ENCODE results near the gene BOC.
A peak's percentile ranks its signal among the peaks of the same experiment; 100 is the strongest.

Gene BOC

DNA sequence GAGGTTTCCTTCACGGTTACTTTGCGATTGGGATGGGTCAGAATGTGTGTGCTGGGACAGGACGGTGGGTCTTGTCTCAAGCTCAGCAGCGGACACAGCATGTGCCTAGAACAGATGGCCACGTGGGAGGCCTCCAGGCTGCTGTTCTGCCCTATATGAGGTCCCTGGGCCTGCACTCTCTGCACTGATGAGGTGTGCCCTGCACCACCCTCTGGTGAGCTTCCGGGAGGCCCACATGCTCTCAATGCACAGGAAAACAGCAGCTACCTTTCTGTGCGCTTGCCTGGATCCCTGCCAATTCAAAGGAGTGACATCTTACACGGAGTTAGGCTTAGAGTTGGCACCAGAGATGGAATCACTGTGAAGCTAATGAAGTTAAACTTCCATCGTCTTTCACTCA, 59.8 kb downstream of the BOC start:
- DNase-seq = peak; percentile 35

DNA sequence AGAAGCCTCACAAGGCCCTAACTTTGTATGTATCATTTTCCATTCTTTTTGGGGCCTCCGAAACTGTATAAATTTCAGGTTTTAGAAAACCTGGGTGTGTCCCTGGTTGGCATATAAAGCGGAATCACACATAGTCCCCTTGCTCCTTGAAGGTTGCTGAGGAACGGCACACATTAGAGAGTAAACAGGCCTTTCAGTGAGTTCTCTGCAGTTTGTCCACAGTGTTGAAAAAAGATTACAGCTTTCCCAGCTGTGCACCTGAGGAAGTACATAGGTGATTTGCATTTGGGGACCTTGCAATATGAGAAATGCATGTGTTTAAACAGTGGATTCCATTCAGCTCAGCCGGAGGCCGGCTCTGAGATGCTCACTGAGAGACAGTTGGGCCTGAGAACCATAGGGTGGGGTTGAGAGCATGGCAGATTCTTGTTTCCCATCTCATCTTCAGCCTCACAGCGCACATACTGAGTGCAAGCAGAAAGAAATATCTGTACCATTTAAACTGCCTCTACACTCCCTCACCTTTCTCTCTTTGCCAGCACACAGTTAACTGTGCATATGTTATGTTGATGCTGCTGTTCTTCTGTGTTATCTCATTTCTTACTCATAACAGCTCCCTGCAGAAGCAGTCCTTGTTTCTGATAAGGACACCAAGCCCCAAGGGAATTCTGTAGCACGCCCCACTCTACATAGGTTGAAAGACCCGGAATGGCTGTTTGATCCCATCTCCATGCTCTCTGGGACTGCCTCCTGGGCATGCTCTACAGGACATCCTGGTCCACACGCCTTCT, 60.4 kb downstream of the BOC start:
- peak; percentile 58 for DNase-seq

DNA sequence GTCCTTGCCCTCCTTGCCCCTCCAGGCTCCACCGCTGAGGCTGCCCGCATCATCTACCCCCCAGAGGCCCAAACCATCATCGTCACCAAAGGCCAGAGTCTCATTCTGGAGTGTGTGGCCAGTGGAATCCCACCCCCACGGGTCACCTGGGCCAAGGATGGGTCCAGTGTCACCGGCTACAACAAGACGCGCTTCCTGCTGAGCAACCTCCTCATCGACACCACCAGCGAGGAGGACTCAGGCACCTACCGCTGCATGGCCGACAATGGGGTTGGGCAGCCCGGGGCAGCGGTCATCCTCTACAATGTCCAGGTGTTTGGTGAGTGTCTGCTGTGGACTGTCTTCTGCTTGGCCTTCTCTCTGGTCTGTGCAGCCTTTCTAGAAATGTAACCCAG, 61.0 kb downstream of the BOC start:
- no peak for DNase-seq

DNA sequence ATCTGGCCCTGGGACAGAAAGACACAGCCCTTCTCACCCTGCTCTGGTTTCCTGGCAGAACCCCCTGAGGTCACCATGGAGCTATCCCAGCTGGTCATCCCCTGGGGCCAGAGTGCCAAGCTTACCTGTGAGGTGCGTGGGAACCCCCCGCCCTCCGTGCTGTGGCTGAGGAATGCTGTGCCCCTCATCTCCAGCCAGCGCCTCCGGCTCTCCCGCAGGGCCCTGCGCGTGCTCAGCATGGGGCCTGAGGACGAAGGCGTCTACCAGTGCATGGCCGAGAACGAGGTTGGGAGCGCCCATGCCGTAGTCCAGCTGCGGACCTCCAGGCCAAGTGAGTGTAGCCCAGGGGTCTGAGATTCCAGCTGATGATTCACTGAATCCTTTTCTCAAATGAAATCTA, 61.7 kb downstream of the BOC start:
- no peak for DNase-seq

DNA sequence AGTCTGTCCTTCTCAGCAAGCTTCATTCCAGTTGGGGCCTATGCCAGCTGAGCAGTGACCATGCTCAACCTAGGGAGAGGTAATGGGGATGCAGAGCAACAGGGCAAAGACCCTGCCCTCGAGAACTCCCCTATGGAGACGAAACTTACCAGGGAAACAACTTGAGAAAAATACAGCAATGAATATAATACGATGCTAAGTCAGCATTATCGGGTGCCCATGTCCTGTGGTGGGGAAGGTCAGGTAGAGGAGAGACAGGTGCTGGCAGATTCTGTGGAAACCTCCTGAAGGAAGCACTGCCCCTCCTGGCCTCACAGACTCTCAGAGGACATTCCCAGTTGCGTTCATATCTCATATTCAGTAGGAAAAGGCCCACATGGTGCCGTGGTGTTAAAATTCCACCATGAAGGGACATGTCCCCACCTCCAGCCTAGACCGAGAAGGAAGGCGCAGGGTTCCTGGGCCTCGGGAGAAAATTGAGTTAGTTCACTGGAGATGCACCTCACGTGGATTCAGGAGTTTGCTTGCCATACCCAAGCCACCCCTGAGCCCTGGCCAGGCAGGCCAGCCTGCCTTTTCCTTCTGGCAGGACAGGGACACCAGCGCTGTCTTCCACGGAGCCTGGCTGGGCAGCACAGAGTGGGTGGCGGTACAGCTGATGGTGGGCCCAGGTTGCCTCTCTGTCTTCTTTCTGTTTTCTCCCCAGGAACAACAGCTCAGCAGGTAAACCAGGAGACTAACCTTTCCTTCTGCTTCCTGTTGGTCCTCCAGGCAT, 62.4 kb downstream of the BOC start:
- DNase-seq = no peak

DNA sequence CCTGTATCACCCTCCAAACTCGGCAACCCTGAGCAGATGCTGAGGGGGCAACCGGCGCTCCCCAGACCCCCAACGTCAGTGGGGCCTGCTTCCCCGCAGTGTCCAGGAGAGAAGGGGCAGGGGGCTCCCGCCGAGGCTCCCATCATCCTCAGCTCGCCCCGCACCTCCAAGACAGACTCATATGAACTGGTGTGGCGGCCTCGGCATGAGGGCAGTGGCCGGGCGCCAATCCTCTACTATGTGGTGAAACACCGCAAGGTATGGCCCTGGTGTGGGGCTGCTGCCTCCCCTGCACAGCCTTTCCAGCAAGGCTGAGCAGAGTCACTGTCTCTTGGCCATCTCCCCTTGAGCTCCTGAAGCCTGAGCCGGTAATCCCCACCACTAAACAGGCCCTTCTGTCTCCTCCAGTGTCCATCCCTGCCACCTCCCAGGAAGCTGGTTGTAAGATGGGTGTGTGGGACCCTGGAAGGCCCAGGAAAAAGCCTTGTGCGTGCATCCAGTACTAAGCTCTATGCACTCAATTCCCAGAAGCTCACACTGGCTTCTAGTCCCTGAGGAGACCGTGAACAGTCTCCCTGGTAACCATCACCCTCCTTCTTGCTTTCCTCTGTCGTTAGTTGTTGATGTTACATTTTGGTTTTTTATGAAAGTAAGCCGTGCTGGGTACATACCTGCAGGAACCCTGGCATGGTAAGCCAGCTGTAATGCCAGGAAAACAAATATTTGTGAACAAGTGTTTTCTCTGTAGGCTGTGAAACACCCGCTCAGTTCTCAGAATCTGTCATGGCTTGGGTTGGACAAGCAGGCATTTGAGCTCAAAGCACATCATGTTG, 63.3 kb downstream of the BOC start:
- no peak for DNase-seq

DNA sequence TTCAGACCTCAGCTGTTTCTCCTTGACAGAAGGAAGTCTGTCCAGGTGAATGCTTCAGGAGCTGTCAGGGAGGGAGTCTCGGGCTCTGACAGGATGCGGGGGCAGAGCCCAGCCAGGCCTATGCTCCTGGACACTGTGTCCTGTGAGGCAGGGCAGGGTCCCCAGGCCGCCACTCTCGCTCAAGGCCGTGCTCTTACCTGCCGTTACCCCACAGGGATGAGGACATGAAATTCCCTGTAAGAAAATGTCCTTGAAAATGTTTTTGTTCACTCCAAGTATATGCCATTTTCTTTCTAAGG, 63.9 kb downstream of the BOC start:
- DNase-seq = no peak

DNA sequence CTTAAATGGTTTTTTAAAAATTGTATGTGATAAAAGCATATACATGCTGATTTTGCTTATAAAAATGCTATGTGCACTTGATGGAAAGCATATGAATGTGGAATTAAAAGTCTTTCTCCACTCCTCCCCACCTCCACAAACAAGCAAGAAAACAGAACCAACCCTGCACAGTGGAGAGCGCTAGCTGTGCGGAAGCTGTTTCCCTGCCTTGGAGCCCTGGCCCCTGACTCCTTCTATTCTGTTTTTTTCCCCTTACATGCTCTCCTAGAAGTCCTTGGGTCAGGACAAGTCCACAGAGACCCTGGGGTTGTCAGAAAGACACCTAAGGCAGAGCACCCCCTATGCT, 64.2 kb downstream of the BOC start:
- DNase-seq = no peak

DNA sequence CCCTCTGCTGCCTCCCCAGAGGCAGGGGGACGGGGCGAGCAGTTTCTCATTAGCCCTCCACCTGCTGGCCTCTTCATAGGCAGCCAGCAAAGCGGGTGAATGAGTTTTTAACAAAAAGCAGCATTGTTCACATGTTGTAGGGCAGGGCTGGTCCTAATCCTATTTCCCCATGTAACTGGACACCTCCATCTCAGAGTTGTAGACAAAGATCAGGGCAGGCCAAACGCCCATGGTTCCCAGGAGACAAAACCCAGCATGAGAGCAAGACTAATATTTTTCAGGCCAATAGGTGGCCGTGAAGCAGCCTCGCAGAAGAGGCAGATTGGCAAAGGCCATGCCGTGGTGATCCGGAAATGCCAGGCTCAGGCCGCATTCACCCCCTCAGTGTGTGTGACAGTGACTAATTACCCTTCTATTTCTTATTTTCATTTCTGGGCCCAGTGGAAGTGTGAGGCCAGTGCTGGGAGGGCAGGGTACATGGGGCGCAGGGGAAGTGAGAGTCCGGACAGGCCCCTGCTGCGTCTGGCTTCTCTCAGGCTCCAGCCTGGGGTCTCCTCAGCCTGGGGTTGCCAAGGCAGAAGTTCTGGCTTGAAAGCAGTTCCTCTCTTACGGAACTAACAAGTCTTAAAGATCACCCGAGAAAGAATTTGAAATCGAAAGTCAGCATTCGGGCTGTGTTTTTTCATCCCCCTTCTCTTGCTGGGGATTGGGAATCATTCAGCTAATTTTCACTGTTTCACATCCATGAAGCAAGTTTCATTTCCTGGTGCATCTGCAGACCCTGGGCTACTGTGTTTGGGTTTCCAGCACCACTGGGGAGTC, 64.8 kb downstream of the BOC start:
- DNase-seq = peak; percentile 94

DNA sequence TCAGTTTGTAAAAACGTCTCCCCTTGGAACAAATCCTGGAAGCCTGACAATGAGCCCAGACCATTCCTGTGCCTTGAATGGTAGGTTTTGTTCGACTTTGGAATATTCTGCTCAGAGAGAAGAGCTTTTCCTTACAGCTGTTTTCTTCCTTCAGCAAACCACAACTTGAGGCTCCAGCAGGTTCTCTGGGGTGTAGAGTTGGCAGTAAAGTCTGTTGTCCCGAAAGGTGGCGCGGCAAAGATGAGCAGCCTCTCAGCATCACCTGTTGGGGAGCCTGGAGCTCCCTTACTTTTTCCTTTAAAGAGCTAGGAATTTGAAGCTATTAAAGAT, 65.4 kb downstream of the BOC start:
- no peak for DNase-seq

DNA sequence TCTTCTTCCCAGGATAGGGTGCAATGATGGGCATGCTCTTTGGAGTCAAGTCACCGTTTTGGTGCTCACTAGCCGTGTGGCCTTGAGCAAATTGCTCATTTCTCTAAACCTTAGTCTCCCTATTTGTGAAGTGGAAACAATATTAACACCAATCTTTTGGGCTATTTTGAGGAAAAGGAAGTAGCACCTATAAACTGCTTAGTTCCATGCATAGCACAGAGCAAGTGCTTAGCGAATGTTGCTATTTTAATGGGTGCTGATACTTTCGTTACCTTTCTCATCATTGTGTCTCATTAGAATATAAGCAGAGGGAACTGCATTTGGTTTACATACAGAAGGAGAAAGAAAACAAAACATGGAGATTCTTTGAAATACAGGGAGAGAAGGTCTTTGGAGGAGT, 66.1 kb downstream of the BOC start:
- no peak for DNase-seq

DNA sequence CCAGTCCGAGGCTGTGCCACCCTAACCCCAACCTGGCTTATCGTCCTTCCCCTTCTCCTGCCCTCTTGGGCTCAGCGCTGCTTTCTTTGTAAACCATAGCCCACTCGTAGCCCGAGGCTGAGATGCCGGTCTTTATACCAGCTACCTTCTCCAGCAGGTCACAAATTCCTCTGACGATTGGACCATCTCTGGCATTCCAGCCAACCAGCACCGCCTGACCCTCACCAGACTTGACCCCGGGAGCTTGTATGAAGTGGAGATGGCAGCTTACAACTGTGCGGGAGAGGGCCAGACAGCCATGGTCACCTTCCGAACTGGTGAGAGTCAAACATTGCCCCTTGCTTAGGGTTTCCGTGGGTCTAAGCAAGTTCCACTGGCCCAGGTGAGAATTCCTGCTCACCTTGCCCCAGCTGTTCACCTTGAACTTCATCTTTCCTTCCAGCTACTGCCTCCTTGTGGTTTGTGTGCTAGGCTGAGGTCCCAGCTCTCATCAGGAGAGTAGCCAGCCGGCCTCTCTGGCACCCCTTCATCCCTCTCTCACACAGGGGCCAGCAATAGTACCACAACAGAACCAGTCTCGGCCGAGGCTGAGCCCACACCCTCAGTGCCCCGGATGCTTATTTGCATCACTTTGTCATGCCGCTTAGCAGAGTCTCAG, 66.7 kb downstream of the BOC start:
- DNase-seq = peak; percentile 17

DNA sequence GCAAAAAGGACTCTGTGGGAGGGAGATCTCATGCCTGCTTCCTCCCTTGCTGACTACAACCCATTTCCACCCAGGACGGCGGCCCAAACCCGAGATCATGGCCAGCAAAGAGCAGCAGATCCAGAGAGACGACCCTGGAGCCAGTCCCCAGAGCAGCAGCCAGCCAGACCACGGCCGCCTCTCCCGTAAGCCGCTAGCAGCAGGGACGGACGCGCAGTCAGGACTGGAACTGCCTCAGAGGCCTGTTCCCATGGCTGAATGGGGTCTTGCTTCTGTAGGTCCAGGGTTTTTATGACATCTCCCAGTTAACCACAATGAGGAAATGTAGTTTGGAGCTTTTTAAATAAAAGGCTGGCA, 67.2 kb downstream of the BOC start:
- no peak for DNase-seq

DNA sequence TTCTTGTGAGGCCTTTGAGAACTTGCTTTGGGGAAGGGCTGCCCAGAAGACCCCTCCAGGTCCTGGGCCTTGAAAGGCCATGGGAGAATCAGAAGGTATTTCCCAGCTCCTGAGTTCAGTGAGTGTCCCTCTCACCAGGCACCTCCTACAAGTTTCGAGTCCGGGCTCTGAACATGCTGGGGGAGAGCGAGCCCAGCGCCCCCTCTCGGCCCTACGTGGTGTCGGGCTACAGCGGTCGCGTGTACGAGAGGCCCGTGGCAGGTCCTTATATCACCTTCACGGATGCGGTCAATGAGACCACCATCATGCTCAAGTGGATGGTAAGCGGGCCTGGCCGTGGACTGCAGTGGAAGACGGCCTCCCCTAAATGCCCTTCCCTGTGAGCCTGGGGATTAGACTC, 68.3 kb downstream of the BOC start:
- DNase-seq = no peak

DNA sequence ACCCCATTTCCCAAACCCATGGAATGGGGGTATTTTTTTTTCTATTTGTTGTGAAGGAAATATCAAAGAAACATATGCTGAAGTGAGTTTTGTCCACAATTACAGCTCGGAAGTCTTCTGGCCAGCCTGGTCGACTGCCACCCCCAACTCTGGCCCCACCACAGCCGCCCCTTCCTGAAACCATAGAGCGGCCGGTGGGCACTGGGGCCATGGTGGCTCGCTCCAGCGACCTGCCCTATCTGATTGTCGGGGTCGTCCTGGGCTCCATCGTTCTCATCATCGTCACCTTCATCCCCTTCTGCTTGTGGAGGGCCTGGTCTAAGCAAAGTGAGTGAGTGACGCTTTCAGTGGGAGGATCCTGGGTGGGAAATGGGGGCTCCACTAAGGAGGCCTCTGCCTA, 71.9 kb downstream of the BOC start:
- DNase-seq = no peak

DNA sequence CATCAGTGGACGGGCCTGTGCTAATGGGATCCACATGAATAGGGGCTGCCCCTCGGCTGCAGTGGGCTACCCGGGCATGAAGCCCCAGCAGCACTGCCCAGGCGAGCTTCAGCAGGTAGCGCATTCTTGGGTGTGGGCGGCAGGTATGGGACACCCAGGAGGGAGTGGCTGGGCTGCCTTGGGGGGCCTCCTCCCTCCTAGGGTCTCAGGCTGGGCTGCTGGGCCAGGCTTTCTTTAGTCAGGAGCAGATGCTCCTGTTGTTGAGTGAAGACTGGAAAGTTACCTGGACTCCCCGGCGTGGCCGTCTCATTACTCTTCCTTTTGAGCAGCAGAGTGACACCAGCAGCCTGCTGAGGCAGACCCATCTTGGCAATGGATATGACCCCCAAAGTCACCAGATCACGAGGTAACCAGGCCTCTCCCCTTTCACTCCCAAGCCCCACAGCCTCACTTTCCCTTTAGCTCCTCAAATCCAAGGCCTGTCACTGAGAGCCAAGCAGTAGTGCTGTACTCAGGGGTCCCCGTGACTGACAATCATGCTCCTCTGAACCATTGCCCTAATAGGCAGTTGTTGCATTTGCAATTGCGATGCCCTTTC, 73.2 kb downstream of the BOC start:
- no peak for DNase-seq

DNA sequence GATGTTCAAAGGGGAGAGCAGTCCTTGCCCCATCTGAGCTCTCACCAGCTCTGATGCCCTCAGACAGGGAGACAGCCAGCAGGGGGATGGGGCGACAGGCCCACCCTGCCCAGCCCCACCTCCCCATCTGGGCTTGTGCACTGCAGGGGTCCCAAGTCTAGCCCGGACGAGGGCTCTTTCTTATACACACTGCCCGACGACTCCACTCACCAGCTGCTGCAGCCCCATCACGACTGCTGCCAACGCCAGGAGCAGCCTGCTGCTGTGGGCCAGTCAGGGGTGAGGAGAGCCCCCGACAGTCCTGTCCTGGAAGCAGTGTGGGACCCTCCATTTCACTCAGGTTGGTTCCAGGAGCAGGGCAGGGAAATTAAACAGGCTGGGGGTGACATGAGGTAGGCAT, 73.9 kb downstream of the BOC start:
- no peak for DNase-seq

DNA sequence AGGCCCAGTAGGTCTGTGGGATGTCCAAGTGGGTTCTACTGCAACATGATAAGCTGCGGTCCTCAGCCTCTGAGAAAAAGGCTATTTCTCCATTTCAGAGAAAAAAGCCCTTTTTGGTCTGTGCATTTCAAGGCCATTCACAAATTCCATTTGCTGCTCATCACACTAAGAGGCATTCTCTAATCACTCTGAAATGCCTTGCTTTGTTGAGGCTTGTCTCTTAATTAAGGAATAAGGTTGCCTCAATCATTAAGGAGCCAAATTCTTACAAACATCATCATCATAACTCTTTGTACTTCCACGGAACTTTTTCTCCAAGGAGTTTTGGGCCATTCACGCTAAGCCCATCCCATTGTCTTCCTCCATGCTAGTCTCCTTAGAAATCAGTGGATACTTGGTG, 74.4 kb downstream of the BOC start:
- no peak for DNase-seq

DNA sequence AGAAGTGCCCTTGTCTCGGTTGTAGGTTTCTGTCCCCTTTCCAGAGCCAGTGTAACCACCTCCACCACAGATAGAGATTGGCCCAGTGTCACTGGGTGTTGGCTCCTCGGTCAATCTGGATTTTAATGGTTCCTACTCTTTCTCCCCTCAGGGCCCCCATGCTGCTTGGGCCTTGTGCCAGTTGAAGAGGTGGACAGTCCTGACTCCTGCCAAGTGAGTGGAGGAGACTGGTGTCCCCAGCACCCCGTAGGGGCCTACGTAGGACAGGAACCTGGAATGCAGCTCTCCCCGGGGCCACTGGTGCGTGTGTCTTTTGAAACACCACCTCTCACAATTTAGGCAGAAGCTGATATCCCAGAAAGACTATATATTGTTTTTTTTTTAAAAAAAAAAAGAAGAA, 75.2 kb downstream of the BOC start:
- no peak for DNase-seq

DNA sequence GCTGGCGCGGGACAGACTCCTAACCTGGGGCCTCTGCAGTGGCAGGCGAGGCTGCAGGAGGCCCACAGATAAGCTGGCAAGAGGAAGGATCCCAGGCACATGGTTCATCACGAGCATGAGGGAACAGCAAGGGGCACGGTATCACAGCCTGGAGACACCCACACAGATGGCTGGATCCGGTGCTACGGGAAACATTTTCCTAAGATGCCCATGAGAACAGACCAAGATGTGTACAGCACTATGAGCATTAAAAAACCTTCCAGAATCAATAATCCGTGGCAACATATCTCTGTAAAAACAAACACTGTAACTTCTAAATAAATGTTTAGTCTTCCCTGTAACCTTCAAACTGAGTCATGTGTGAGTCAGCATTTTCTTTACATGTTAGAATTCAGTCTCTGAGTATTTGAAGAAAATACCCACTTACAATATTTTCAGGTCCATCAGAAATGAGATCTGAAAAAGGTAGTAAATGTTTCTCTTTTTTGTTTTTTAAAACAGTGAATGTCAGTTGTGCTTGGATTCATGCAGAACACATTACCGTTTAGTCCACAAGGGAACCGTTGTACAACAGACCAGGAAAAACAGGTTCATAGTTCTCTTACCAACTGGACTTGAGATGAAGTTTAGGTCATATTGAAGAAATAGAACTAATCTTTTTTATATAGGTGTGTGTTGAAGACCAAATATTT, 75.9 kb downstream of the BOC start:
- no peak for DNase-seq

DNA sequence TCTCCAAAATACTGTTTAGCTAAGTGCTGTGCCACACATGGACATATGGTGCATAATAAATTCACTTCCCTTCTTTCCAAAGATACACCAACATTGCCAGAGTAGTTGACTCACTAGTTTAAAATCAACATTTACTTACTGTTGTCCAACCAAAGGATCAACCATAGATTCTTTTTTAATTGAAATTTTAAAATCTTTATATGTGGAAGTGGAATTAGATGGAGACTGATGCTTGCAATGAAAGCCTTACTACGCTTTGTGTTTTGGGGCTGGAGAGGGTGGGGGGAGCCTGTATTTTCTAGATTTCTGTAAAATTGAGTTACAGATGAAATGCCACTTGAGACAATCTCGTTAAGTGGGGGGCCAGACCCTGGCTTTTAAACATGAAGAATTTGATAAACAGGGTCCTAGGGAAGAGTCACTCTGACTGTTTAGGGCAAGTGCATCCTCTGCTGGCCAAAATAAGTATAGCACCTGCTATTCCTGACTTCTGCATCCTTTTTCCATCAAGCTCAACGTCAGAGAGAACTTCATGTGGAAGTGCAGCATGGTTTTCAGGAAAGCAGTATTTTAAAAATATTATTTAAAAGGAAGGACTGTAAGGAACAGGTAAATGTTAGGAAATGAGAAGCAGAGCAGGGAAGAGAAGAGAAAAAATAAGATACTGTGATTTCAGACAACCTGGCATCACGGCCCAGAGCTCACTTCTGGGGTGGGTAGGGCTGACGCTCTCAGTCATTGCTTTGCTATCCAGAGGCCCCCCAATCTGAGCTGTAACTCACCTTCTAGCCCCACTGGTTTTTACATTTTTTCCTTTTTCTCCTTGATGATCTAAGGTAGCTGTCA, 76.7 kb downstream of the BOC start:
- peak; percentile 62 for DNase-seq

Measured in NCI-H146 (cell line).